Neuronal stem cell (in vitro differentiated cells): ENCODE results near the gene SMC5.

Experiments
- DNase-seq: peaks from one replicate; pipeline ENCODE4 v3.0.0-alpha.2; 2013; ENCODE audit warnings: low spot score
- H2AFZ ChIP-seq: one replicate; pipeline ENCODE4 v1.6.1; 2013; ENCODE audit warnings: mild to moderate bottlenecking, low read length, inconsistent platforms
- H2AK5ac ChIP-seq: 2 replicates; pipeline ENCODE4 v1.6.1; 2013; ENCODE audit warnings: low read depth, mild to moderate bottlenecking, inconsistent platforms, low read length, moderate library complexity, mixed read lengths
- H2BK120ac ChIP-seq: 2 replicates; pipeline ENCODE4 v1.6.1; 2013; ENCODE audit warnings: low read depth, mild to moderate bottlenecking, inconsistent platforms, low read length, moderate library complexity, mixed read lengths
- H2BK12ac ChIP-seq: one replicate; pipeline ENCODE4 v1.6.1; 2013; ENCODE audit warnings: low read length, inconsistent platforms
- H2BK15ac ChIP-seq: 2 replicates; pipeline ENCODE4 v1.6.1; 2013; ENCODE audit warnings: mild to moderate bottlenecking, low read length, inconsistent platforms, mixed read lengths
- H2BK5ac ChIP-seq: one replicate; pipeline ENCODE4 v1.6.1; 2013; ENCODE audit warnings: inconsistent platforms, mild to moderate bottlenecking, low read length, moderate library complexity
- H3K14ac ChIP-seq: one replicate; pipeline ENCODE4 v1.6.1; 2013; ENCODE audit warnings: low read length, inconsistent platforms
- H3K18ac ChIP-seq: 2 replicates; pipeline ENCODE4 v1.6.1; 2013; ENCODE audit warnings: low read length, inconsistent platforms
- H3K23ac ChIP-seq: 2 replicates; pipeline ENCODE4 v1.6.1; 2013; ENCODE audit warnings: low read depth, mild to moderate bottlenecking, mixed read lengths, low read length, inconsistent platforms; ENCODE audit not compliant: poor library complexity
- H3K27ac ChIP-seq: replicated peaks from 3 replicates; pipeline ENCODE4 v1.5.1; 2013; ENCODE audit warnings: low read length, inconsistent platforms
- H3K27me3 ChIP-seq, 3 experiments: 2 replicates each; pipeline ENCODE4 v1.6.1; 2013; ENCODE audit warnings: low read length in 3 of 3, mild to moderate bottlenecking in 2 of 3, inconsistent platforms in 1 of 3, low read depth in 1 of 3, mixed read lengths in 1 of 3, moderate library complexity in 1 of 3; ENCODE audit not compliant: control insufficient read depth in 3 of 3, insufficient read depth in 3 of 3
- H3K36me3 ChIP-seq, 2 donors: replicated peaks in 1 of 2; 2 replicates each; pipeline ENCODE4 v1.6.1; 2013; ENCODE audit warnings: low read length in 2 of 2; ENCODE audit not compliant: control insufficient read depth in 2 of 2, insufficient read depth in 2 of 2
- H3K4ac ChIP-seq: 2 replicates; pipeline ENCODE4 v1.6.1; 2013; ENCODE audit warnings: inconsistent platforms, mild to moderate bottlenecking, low read length, moderate library complexity
- H3K4me1 ChIP-seq, 2 donors: 1 replicate in 1 of 2; 2 replicates in 1 of 2; pipeline ENCODE4 v1.6.1; 2013; ENCODE audit warnings: low read length in 2 of 2, low read depth in 1 of 2; ENCODE audit not compliant: control insufficient read depth in 2 of 2, insufficient read depth in 1 of 2
- H3K4me2 ChIP-seq: one replicate; pipeline ENCODE4 v1.6.1; 2013; ENCODE audit warnings: mild to moderate bottlenecking, low read length, inconsistent platforms; ENCODE audit not compliant: insufficient read depth, poor library complexity, severe bottlenecking
- H3K4me3 ChIP-seq, 2 donors: 2 replicates each; pipeline ENCODE4 v1.5.1; 2013; ENCODE audit warnings: low read length in 2 of 2, mild to moderate bottlenecking in 2 of 2, inconsistent platforms in 1 of 2, moderate library complexity in 1 of 2
- H3K79me1 ChIP-seq: one replicate; pipeline ENCODE4 v1.6.1; 2013; ENCODE audit warnings: low read depth, mild to moderate bottlenecking, inconsistent platforms, low read length, moderate library complexity
- H3K9ac ChIP-seq: one replicate; pipeline ENCODE4 v1.6.1; 2013; ENCODE audit warnings: mild to moderate bottlenecking, low read depth, low read length, inconsistent platforms; ENCODE audit not compliant: poor library complexity
- H3K9me3 ChIP-seq, 2 donors: replicated peaks in 1 of 2; 2 replicates each; pipeline versions ENCODE3 to v1.6.1; 2013; ENCODE audit warnings: low read length in 2 of 2, mild to moderate bottlenecking in 2 of 2, inconsistent platforms in 1 of 2, low read depth in 1 of 2, mixed read lengths in 1 of 2, moderate library complexity in 1 of 2; ENCODE audit not compliant: control insufficient read depth in 2 of 2, insufficient read depth in 1 of 2
- H4K8ac ChIP-seq: one replicate; pipeline ENCODE4 v1.6.1; 2013; ENCODE audit warnings: low read depth, mild to moderate bottlenecking, inconsistent platforms, low read length, moderate library complexity
- H4K91ac ChIP-seq: one replicate; pipeline ENCODE4 v1.6.1; 2013; ENCODE audit warnings: low read length, low read depth, mild to moderate bottlenecking, inconsistent platforms; ENCODE audit not compliant: poor library complexity
- WGBS, 2 donors: extraction: QIAGEN DNeasy Blood & Tissue Kit; methylation state at CpG; one replicate each; pipeline ENCODE4 v1.1.7; 2013; ENCODE audit warnings: missing lambda C conversion rate in 2 of 2, mixed read lengths in 1 of 2; ENCODE audit not compliant: insufficient read length in 2 of 2, insufficient replicate concordance in 1 of 2; ENCODE audit errors: extremely low coverage in 2 of 2; 5-methylcytosine and 5-hydroxymethylcytosine counted together

Gene SMC5

GRCh38 chr9:70278305-70278704 is 19.5 kb downstream of the SMC5 start:
- Histone ChIP-seq H2AFZ (no peak overlapping the region), H3K23ac (no peak overlapping the region), H3K14ac (no peak overlapping the region), H3K27me3 (no peaks in the 10 kb centered on the region), H3K9me3 (peaks cover 0 to 3% of the 10 kb centered on the region in 2 donors), H4K91ac (no peak overlapping the region), H3K4ac (no peak overlapping the region), H2BK5ac (no peak overlapping the region), H3K36me3 (peaks cover 7 to 84% of the 10 kb centered on the region in 2 donors), H3K9ac (no peak overlapping the region), H2BK12ac (no peak overlapping the region), H4K8ac (no peak overlapping the region), H2BK15ac (no peak overlapping the region), H3K4me2 (no peak overlapping the region), H2BK120ac (no peak overlapping the region), H3K4me3 (no peak overlapping the region), H3K18ac (no peak overlapping the region), H2AK5ac (no peak overlapping the region), H3K4me1 (no peaks in the 10 kb centered on the region), H3K79me1 (peaks cover 3% of the 10 kb centered on the region), H3K27ac (no peak overlapping the region)
- no CpG with 5 or more reads among the region's 2 CpGs for WGBS, 2 donors
- DNase-seq = no peak

DNA sequence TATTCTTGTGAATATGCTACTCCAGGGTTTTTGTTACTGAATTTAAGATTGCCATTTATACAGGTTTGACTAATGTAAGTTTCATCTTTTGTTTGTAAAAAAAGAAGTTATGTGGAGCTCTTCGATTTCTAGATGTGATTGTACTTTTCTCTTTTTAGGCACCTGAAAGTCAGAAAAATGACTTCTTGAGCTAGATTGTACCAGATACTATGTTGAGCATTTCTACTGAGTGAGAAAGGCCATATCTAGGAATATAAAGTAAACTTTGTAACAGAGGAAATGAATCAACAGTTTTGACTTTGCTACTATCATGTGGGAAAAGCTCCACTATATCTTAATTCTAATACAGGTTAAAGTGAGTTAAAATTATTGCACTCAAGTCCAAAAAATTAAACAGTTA is 25.1 kb downstream of the SMC5 start:
- Histone ChIP-seq H2BK5ac (no peak overlapping the region), H2BK12ac (no peak overlapping the region), H2AFZ (no peak overlapping the region), H3K79me1 (peaks cover 3% of the 10 kb centered on the region), H3K9me3 (no peaks in the 10 kb centered on the region), H3K23ac (no peak overlapping the region), H3K27ac (no peak overlapping the region), H3K9ac (no peak overlapping the region), H3K4ac (no peak overlapping the region), H4K8ac (no peak overlapping the region), H2BK120ac (no peak overlapping the region), H3K4me1 (no peaks in the 10 kb centered on the region), H3K27me3 (no peaks in the 10 kb centered on the region), H3K36me3 (peaks cover 11 to 98% of the 10 kb centered on the region in 2 donors), H2AK5ac (no peak overlapping the region), H4K91ac (no peak overlapping the region), H3K4me3 (no peak overlapping the region), H2BK15ac (no peak overlapping the region), H3K4me2 (no peak overlapping the region), H3K18ac (no peak overlapping the region), H3K14ac (no peak overlapping the region)
- no peak for DNase-seq
- no CpG with 5 or more reads among the region's 1 CpG for WGBS, 2 donors

- no peak overlapping the region for H3K27ac ChIP-seq
- no peak overlapping the region for H2AK5ac ChIP-seq
Measured at GRCh38 chr9:70285246-70285645, 26.5 kb downstream of the SMC5 start.

DNA sequence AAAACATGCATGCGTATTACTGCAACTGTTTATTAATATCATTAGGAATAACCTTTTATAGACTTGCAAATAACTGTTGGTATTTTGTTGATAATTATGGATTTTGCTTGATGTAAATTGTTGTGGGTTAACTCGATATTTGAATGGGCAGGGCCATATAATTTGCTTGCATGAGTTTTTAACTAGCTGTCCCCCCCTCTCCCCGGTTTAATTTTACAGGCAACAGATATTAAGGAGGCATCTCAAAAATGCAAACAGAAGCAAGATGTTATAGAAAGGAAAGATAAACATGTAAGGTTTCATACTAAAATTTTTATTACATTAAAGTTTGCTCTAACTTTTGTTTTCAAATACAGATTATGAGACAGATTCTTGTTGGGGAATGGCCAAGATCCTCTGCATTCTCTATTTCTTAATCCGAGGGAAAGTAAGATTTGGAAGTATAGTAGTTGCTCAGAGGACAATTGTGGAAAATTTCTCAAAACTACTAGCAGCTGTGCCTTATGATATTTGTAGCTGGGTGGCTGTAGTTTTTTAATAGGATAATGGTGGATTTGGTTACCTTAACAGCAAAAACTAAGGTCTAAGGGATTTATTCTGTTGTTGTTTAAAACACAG is 27.3 kb downstream of the SMC5 start:
- no peak overlapping the region for H2BK5ac ChIP-seq
- no peak overlapping the region for H3K18ac ChIP-seq
- H2BK12ac ChIP-seq = no peak overlapping the region
- no CpG with 5 or more reads among the region's 4 CpGs for WGBS, 2 donors
- no peak overlapping the region for H3K9ac ChIP-seq
- peaks cover 0 to 13% of the 10 kb centered on the region in 2 donors for H3K9me3 ChIP-seq
- H3K4me3 ChIP-seq = no peak overlapping the region
- no peak overlapping the region for H3K4me2 ChIP-seq
- no peak overlapping the region for H3K23ac ChIP-seq
- H2AK5ac ChIP-seq = no peak overlapping the region
- H3K27ac ChIP-seq = no peak overlapping the region
- H2AFZ ChIP-seq = no peak overlapping the region
- no peak overlapping the region for H2BK120ac ChIP-seq
- no peak overlapping the region for H4K8ac ChIP-seq
- no peak overlapping the region for H3K4ac ChIP-seq
- no peaks in the 10 kb centered on the region for H3K27me3 ChIP-seq
- no peaks in the 10 kb centered on the region for H3K4me1 ChIP-seq
- no peak for DNase-seq
- H3K36me3 ChIP-seq = peaks cover 7 to 99% of the 10 kb centered on the region in 2 donors
- H3K79me1 ChIP-seq = no peaks in the 10 kb centered on the region
- no peak overlapping the region for H2BK15ac ChIP-seq
- H3K14ac ChIP-seq = no peak overlapping the region
- no peak overlapping the region for H4K91ac ChIP-seq

More at GRCh38 chr9:70285246-70285645, 26.5 kb downstream of the SMC5 start:
- Histone ChIP-seq H3K14ac (no peak overlapping the region), H3K23ac (no peak overlapping the region), H2BK15ac (no peak overlapping the region), H2AFZ (no peak overlapping the region), H4K8ac (no peak overlapping the region), H3K9ac (no peak overlapping the region), H3K79me1 (no peaks in the 10 kb centered on the region), H3K18ac (no peak overlapping the region), H2BK120ac (no peak overlapping the region), H3K27me3 (no peaks in the 10 kb centered on the region), H4K91ac (no peak overlapping the region), H3K4me2 (no peak overlapping the region), H2BK5ac (no peak overlapping the region), H3K4me3 (no peak overlapping the region), H3K36me3 (peaks cover 8 to 99% of the 10 kb centered on the region in 2 donors), H3K4ac (no peak overlapping the region), H3K9me3 (peaks cover 0 to 5% of the 10 kb centered on the region in 2 donors), H3K4me1 (no peaks in the 10 kb centered on the region), H2BK12ac (no peak overlapping the region)
- WGBS, 2 donors = no CpG with 5 or more reads among the region's 3 CpGs
- no peak for DNase-seq
